ENCODE measurements around the gene TEKT3. TPM values are rescaled to one million over a fixed set of nuclear protein-coding genes. Genes with fewer than 3 reads are reported as not detected.

The TEKT3 gene
- total RNA-seq, 3 donors from 2014 or later, result 0.60 to 0.69 TPM; not detected in 1

GRCh38 chr17:15262291-15263205 lies 78.8 kb downstream of the TEKT3 start:
- ATAC-seq (peak; percentile 70), DNase-seq (peak; percentile 85 to 88 (median 86))
- H3K9me3 ChIP-seq, result no peaks in the 10 kb centered on the region
- H3K36me3 ChIP-seq (ENCODE audit: low read depth), result no peaks in the 10 kb centered on the region
- peaks cover 41% of the 10 kb centered on the region for H3K4me1 ChIP-seq (ENCODE audit: low read depth)
- intact Hi-C loops (cut with DNase I, micrococcal nuclease), result loop anchor here (5.0 kb wide), 2 partner anchors 195 to 240 kb away; no protein-coding TSS in a partner anchor
- TF ChIP-seq CTCF (IDR thresholded peaks at IDR 0.05), result no peak
- H3K4me3 ChIP-seq, result peak overlapping the region; percentile 21

GRCh38 chr17:15261802-15262290 lies 79.6 kb downstream of the TEKT3 start:
- intact Hi-C loops (cut with DNase I, micrococcal nuclease), result loop anchor here (2.0 to 5.0 kb wide), 3 partner anchors 195 to 241 kb away; no protein-coding TSS in a partner anchor
- Histone ChIP-seq H3K36me3 (ENCODE audit: low read depth) (no peaks in the 10 kb centered on the region), H3K4me3 (peak overlapping the region; percentile 21), H3K4me1 (ENCODE audit: low read depth) (peaks cover 41% of the 10 kb centered on the region), H3K9me3 (no peaks in the 10 kb centered on the region)
- no peak for TF ChIP-seq CTCF (IDR thresholded peaks at IDR 0.05)
- no peak for ATAC-seq
- DNase-seq, result peak in 2 of 3 donors; percentile 40 to 44

- Histone ChIP-seq H3K4me3 (peak overlapping the region; percentile 21), H3K4me1 (ENCODE audit: low read depth) (peaks cover 41% of the 10 kb centered on the region), H3K9me3 (no peaks in the 10 kb centered on the region), H3K36me3 (ENCODE audit: low read depth) (no peaks in the 10 kb centered on the region)
- DNase-seq, result peak; percentile 38 to 66 (median 54)
- ATAC-seq, result peak; percentile 17
- no peak for TF ChIP-seq CTCF (IDR thresholded peaks at IDR 0.05)
- intact Hi-C loops (cut with DNase I, micrococcal nuclease), result loop anchor here (2.0 to 5.0 kb wide), 3 partner anchors 196 to 241 kb away; no protein-coding TSS in a partner anchor
These were observed 80.1 kb downstream of the TEKT3 start for GRCh38 chr17:15261258-15261801.

- no peaks in the 10 kb centered on the region for H3K36me3 ChIP-seq (ENCODE audit: low read depth)
- TF ChIP-seq CTCF (IDR thresholded peaks at IDR 0.05), result peak; percentile 90
- peak overlapping the region; percentile 21 for H3K4me3 ChIP-seq
- DNase-seq, result peak; percentile 85 to 91 (median 86)
- ATAC-seq, result peak; percentile 75
- intact Hi-C loops (cut with DNase I, micrococcal nuclease), result loop anchor here (2.0 to 5.0 kb wide), 3 partner anchors 197 to 242 kb away; no protein-coding TSS in a partner anchor
- peaks cover 41% of the 10 kb centered on the region for H3K4me1 ChIP-seq (ENCODE audit: low read depth)
- H3K9me3 ChIP-seq, result no peaks in the 10 kb centered on the region
These were observed 80.8 kb downstream of the TEKT3 start for GRCh38 chr17:15260376-15261257.

Data from mucosa of descending colon (tissue), 3 donors.